Measurements from ENCODE around the gene CHCHD2. TPM values are rescaled to one million over a fixed set of nuclear protein-coding genes. Genes with fewer than 3 reads are reported as not detected.
A peak's percentile ranks its signal among the peaks of the same experiment; 100 is the strongest.
"Not testable (repeated sequence)": the region's sequence is repeated elsewhere in the genome, so short reads cannot be mapped to it uniquely, and the experiment has no call there.

Gene CHCHD2
- total and polyA plus RNA-seq, 2 of the 13 experiments (the other 11 are each of a cell fraction or from before 2014, with no cell fraction given), result 330 to 572 TPM

DNA sequence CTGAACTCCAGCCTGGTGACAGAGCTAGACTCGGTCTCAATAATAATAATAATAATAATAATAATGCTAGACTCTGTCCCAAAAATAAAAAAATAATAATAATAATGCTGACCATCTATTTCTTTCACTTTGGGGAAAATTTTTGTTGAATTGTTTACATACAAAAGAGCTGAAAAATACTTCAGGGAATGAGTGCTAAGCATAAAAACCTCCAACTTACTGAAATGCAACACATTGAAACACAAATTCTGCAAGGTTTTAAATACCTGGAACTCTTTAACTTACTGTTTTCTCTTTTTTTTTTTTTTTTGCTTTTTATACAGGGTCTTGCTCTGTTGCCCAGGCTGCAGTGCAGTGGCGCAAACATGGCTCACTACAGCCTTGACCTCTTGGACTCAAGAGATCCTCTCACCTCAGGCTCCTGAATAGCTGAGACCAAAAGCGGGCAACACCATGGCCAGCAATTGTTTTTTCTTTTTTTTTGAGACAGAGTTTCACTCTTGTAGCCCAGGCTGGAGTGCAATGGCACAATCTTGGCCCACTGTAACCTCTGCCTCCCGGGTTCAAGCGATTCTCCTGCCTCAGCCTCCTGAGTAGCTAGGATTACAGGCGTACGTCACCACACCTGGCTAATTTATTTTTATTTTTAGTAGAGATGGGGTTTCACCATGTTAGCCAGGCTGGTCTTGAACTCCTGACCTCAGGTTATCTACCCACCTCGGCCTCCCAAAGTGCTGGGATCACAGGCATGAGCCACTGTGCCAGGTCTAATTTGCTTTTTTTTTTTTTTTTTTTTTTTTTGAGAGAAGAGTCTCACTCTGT is 7.9 kb downstream of the CHCHD2 start:
- not testable (repeated sequence) for H2AFZ ChIP-seq (ENCODE audit: low read length)
- in situ Hi-C loops (cut with HindIII; ENCODE audit: extremely low pct_ligation_motif_present, low pct_unique_long_range_greater_than_20kb), result loop anchor here (25.0 kb wide), 1 partner anchor 336 kb away; no protein-coding TSS in a partner anchor

More for the DNA sequence above, 7.9 kb downstream of the CHCHD2 start:
- H3K27ac ChIP-seq (ENCODE audit: extremely low read length, insufficient read depth, low read length); CTCF ChIA-PET (ENCODE audit: low intra/inter-chr PET ratio, low total read pairs); H3K9me3 ChIP-seq (ENCODE audit: low read length); H3K9ac ChIP-seq (ENCODE audit: insufficient read depth, low read depth, low read length); DNase-seq (ENCODE audit: low spot score); H3K27me3 ChIP-seq (ENCODE audit: control insufficient read depth in 1 of 2, insufficient read depth in 2 of 2, low read length in 2 of 2); H3K4me1 ChIP-seq (ENCODE audit: insufficient read depth, low read length); H4K20me1 ChIP-seq (ENCODE audit: insufficient read depth, low read length); H3K4me2 ChIP-seq (ENCODE audit: low read depth, low read length); BruUV-seq (replicated peaks); H3K79me2 ChIP-seq (ENCODE audit: insufficient read depth, low read length); intact Hi-C loops (cut with micrococcal nuclease; ENCODE audit: unreplicated experiment); FAIRE-seq; H3K4me3 ChIP-seq (replicated peaks in 1 of 3; ENCODE audit: insufficient read depth in 1 of 3, low read depth in 2 of 3, low read length in 3 of 3); TF ChIP-seq NR2F6 (CRISPR knock-in tag; IDR thresholded peaks at IDR 0.05): not testable (repeated sequence)
- WGBS (ENCODE audit: low lambda C conversion rate), result 90% methylated on average over 8 of the region's 8 CpGs
- H3K36me3 ChIP-seq (replicated peaks in 1 of 2; ENCODE audit: control insufficient read depth in 1 of 2, insufficient read depth in 2 of 2, low read length in 2 of 2), result peaks cover 8 to 35% of the 10 kb centered on the region in 2 experiments
- TF ChIP-seq ZNF121 (CRISPR knock-in tag; IDR thresholded peaks at IDR 0.05), result peak; percentile 94
- TF ChIP-seq NR2F6 (IDR thresholded peaks at IDR 0.05), result 0 out of 2 replicates have a peak, but pooled peaks have one; percentile 8
- 0 out of 2 replicates have a peak, but pooled peaks have one; percentile 25 for TF ChIP-seq POLR2G (IDR thresholded peaks at IDR 0.05; ENCODE audit: low read depth, low read length)
- 0 out of 2 replicates have a peak, but pooled peaks have one; percentile 17 for TF ChIP-seq HOXA3 (CRISPR knock-in tag; IDR thresholded peaks at IDR 0.05)
- peak; percentile 23; the same call in 1 of the 2 replicates for TF ChIP-seq HNF4A (CRISPR knock-in tag; IDR thresholded peaks at IDR 0.05)
- TF ChIP-seq, protein P1, sequence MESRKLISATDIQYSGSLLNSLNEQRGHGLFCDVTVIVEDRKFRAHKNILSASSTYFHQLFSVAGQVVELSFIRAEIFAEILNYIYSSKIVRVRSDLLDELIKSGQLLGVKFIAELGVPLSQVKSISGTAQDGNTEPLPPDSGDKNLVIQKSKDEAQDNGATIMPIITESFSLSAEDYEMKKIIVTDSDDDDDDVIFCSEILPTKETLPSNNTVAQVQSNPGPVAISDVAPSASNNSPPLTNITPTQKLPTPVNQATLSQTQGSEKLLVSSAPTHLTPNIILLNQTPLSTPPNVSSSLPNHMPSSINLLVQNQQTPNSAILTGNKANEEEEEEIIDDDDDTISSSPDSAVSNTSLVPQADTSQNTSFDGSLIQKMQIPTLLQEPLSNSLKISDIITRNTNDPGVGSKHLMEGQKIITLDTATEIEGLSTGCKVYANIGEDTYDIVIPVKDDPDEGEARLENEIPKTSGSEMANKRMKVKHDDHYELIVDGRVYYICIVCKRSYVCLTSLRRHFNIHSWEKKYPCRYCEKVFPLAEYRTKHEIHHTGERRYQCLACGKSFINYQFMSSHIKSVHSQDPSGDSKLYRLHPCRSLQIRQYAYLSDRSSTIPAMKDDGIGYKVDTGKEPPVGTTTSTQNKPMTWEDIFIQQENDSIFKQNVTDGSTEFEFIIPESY (CRISPR knock-in tag; IDR thresholded peaks at IDR 0.05), result peak; percentile 83
- ATAC-seq, result peak; percentile 11; the same call in 1 of the 3 replicates
- POLR2A ChIA-PET, result interaction anchor here (0.6 to 0.7 kb wide), 2 partner anchors 11 to 75 kb away, joined by 3 read pairs; no protein-coding TSS in a partner anchor

Measured in HepG2 (cell line).